ENCODE results near the gene PIK3C2B.

DNA sequence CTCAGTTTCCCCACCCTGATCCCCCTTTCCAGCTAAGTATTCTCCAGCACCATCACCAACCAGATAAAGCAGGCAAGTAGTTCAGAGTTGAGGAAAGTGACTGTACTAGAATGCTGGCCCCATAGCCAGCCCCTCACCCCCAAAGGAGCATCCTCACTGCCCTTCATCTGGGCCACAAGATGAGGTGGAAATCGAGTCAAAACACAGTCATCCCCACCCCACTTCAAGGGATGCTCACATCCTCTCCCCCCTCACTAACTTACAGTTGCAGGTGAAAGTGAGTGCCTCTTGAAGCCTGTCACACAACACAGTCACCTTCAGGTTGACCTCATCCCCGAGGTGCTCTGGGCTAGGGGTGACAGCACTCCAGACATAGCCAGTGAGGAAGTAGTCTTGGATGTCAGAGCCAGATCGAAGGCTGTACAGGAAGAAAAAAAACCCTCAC is 30.4 kb downstream of the PIK3C2B start:
- TF ChIP-seq, protein P1, sequence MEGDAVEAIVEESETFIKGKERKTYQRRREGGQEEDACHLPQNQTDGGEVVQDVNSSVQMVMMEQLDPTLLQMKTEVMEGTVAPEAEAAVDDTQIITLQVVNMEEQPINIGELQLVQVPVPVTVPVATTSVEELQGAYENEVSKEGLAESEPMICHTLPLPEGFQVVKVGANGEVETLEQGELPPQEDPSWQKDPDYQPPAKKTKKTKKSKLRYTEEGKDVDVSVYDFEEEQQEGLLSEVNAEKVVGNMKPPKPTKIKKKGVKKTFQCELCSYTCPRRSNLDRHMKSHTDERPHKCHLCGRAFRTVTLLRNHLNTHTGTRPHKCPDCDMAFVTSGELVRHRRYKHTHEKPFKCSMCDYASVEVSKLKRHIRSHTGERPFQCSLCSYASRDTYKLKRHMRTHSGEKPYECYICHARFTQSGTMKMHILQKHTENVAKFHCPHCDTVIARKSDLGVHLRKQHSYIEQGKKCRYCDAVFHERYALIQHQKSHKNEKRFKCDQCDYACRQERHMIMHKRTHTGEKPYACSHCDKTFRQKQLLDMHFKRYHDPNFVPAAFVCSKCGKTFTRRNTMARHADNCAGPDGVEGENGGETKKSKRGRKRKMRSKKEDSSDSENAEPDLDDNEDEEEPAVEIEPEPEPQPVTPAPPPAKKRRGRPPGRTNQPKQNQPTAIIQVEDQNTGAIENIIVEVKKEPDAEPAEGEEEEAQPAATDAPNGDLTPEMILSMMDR (IDR thresholded peaks at IDR 0.05), result no peak
- TF ChIP-seq EP300 (IDR thresholded peaks at IDR 0.05), result no peak
- TF ChIP-seq POLR2A (IDR thresholded peaks at IDR 0.05), result no peak

Data from suprapubic skin (tissue), 3 donors.